PC-3 (cell line): Measurements from ENCODE around the gene TNRC6C. TPM values are rescaled to one million over a fixed set of nuclear protein-coding genes. Genes with fewer than 3 reads are reported as not detected.

Experiments
- ATAC-seq: fragments of 200-7000 bp; cut with Tn5 transposase; 2 replicates; pipeline ENCODE4 v1.9.1; 2020; ENCODE audit warnings: mild to moderate bottlenecking, moderate library complexity
- BruUV-seq: library from RNA; stranded (reverse); fragments of 400-500 nt; replicated peaks from 2 replicates; lab custom pipeline; 2021; lab: Mats Ljungman, UMichigan
- CTCF ChIA-PET: fragments of 300-600 bp; sonication (Branson Sonifier 250); formaldehyde crosslinking; loops from one replicate; lab custom pipeline; 2022; ENCODE audit warnings: antibody characterized with exemption; lab: Charles Lee
- POLR2A ChIA-PET: fragments of 300-600 bp; sonication (Branson Sonifier 250); formaldehyde crosslinking; loops from one replicate; lab custom pipeline; 2022; ENCODE audit warnings: antibody characterized with exemption; ENCODE audit not compliant: unreplicated experiment; lab: Charles Lee
- DNase-seq: peaks from one replicate; pipeline ENCODE4 v3.0.0-alpha.2; 2015
- H2AFZ ChIP-seq: fragments of 300-600 bp; sonication (generic); 2 replicates; pipeline ENCODE4 v1.6.0; 2016; ENCODE audit warnings: antibody characterized with exemption, low read length
- H3F3A ChIP-seq: fragments of 300-600 bp; sonication (generic); one replicate; pipeline ENCODE4 v1.6.0; 2017; ENCODE audit warnings: antibody characterized with exemption, low read length, control low read depth, mild to moderate bottlenecking; ENCODE audit not compliant: unreplicated experiment
- H3K27ac ChIP-seq: fragments of 300-600 bp; sonication (generic); 2 replicates; pipeline ENCODE4 v1.5.1; 2016; ENCODE audit warnings: mild to moderate bottlenecking, low read length
- H3K27me3 ChIP-seq: fragments of 300-600 bp; sonication (generic); 2 replicates; pipeline ENCODE4 v1.6.1; 2016; ENCODE audit warnings: low read length, mixed read lengths
- H3K36me3 ChIP-seq: fragments of 300-600 bp; sonication (generic); 2 replicates; pipeline ENCODE4 v1.6.1; 2016; ENCODE audit warnings: low read depth, mixed run types, low read length, mixed read lengths
- H3K4me1 ChIP-seq: fragments of 300-600 bp; sonication (generic); 2 replicates; pipeline ENCODE4 v1.5.1; 2016; ENCODE audit warnings: low read length; ENCODE audit not compliant: insufficient read depth
- H3K4me2 ChIP-seq: fragments of 300-600 bp; sonication (generic); 2 replicates; pipeline ENCODE4 v1.6.0; 2016; ENCODE audit warnings: low read length
- H3K4me3 ChIP-seq: fragments of 300-600 bp; sonication (generic); 2 replicates; pipeline ENCODE4 v1.5.1; 2016; ENCODE audit warnings: mild to moderate bottlenecking, low read length, mixed read lengths
- H3K79me2 ChIP-seq: fragments of 300-600 bp; sonication (generic); 2 replicates; pipeline ENCODE4 v1.6.1; 2017; ENCODE audit warnings: low read length, mixed read lengths
- H3K9ac ChIP-seq: fragments of 300-600 bp; sonication (generic); 2 replicates; pipeline ENCODE4 v1.6.0; 2016; ENCODE audit warnings: mild to moderate bottlenecking, low read length
- H3K9me2 ChIP-seq: fragments of 300-600 bp; sonication (generic); replicated peaks from 2 replicates; pipeline ENCODE4 v1.6.1; 2016; ENCODE audit warnings: mixed run types, low read length, mixed read lengths
- H3K9me3 ChIP-seq: fragments of 300-600 bp; sonication (generic); 2 replicates; pipeline ENCODE4 v1.6.1; 2016; ENCODE audit warnings: low read length, mixed read lengths
- H4K20me1 ChIP-seq: fragments of 300-600 bp; sonication (generic); 2 replicates; pipeline ENCODE4 v1.6.1; 2016; ENCODE audit warnings: low read length, mixed read lengths
- EZH2 ChIP-seq: fragments of 300-600 bp; sonication (generic); IDR thresholded peaks from one replicate; pipeline ENCODE4 v1.6.1; 2017; ENCODE audit warnings: antibody characterized with exemption, mild to moderate bottlenecking, low read length; ENCODE audit not compliant: unreplicated experiment
- EZH2phosphoT487 ChIP-seq: fragments of 300-600 bp; sonication (generic); IDR thresholded peaks from 2 replicates; pipeline ENCODE4 v1.6.1; 2018; ENCODE audit warnings: mild to moderate bottlenecking, antibody characterized with exemption, low read length, borderline replicate concordance
- intact Hi-C: fragments of 100-400 bp; cut with micrococcal nuclease; formaldehyde crosslinking; loops from 2 replicates; pipeline ENCODE4 v1.9.0; 2023
- total RNA-seq: library from RNA; depleted of rRNA; stranded (reverse); fragments of >200 nt; gene quantifications from 2 replicates; pipeline ENCODE4 v1.2.3, GENCODE V29; 2014
- TF ChIP-seq, protein P1 (sequence below): fragments of 300-600 bp; sonication (generic); conservative IDR thresholded peaks from 2 replicates; pipeline ENCODE4 v1.5.1; 2017; ENCODE audit warnings: antibody characterized with exemption, low read depth, mild to moderate bottlenecking, low read length

TNRC6C gene
- total RNA-seq, 1 experiment from 2014 or later, result 5.3 TPM

DNA sequence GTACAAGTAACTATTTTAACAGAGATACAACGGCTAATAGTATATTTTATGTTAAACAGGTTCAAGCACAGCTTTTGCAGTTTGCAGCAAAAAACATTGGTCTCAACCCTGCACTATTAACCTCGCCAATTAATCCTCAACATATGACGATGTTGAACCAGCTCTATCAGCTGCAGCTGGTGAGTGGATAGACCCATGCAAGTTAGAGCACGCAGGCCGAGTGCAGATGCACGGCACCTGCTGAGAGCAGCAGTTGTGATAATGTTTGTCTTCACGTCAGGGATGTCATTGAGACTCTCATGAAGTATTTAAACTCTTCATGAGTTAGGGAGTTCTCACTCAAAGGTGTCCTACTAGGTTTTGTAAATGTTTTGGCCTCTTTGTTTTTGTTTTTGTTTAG lies 124.5 kb downstream of the TNRC6C start:
- Histone ChIP-seq H3K36me3 (no peaks in the 10 kb centered on the region), H3F3A (no peaks in the 10 kb centered on the region), H3K27me3 (no peaks in the 10 kb centered on the region), H4K20me1 (no peaks in the 10 kb centered on the region), H3K4me1 (no peaks in the 10 kb centered on the region), H3K9me3 (no peaks in the 10 kb centered on the region), H3K4me3 (no peak overlapping the region), H3K4me2 (no peak overlapping the region), H2AFZ (no peak overlapping the region), H3K9ac (no peak overlapping the region), H3K9me2 (no peaks in the 10 kb centered on the region), H3K79me2 (no peaks in the 10 kb centered on the region), H3K27ac (no peak overlapping the region)
- ATAC-seq (no peak), DNase-seq (no peak)
- POLR2A ChIA-PET, result no interaction called here
- CTCF ChIA-PET, result interaction anchor here (0.7 kb wide), 1 partner anchor 62 kb away, joined by 5 read pairs; no protein-coding TSS in a partner anchor
- TF ChIP-seq, protein P1, sequence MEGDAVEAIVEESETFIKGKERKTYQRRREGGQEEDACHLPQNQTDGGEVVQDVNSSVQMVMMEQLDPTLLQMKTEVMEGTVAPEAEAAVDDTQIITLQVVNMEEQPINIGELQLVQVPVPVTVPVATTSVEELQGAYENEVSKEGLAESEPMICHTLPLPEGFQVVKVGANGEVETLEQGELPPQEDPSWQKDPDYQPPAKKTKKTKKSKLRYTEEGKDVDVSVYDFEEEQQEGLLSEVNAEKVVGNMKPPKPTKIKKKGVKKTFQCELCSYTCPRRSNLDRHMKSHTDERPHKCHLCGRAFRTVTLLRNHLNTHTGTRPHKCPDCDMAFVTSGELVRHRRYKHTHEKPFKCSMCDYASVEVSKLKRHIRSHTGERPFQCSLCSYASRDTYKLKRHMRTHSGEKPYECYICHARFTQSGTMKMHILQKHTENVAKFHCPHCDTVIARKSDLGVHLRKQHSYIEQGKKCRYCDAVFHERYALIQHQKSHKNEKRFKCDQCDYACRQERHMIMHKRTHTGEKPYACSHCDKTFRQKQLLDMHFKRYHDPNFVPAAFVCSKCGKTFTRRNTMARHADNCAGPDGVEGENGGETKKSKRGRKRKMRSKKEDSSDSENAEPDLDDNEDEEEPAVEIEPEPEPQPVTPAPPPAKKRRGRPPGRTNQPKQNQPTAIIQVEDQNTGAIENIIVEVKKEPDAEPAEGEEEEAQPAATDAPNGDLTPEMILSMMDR, result no peak
- TF ChIP-seq EZH2phosphoT487 (no peak), EZH2 (no peak)
- BruUV-seq, result no TSS peak
- intact Hi-C loops, result no loop called here

DNA sequence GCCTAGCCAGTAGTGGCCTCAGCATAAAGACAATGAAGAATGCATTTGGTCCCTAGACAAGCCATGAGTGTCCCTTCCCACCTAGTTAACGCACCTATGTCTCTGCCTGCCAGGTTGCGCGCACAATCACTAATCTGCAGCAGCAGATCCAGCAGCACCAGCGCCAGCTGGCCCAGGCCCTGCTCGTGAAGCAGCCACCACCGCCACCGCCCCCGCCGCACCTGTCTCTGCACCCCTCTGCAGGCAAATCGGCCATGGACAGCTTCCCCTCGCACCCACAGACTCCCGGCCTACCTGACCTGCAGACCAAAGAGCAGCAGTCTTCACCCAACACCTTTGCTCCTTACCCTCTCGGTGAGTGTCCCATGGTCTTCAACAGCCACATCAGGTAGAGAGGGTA lies 128.2 kb downstream of the TNRC6C start:
- Histone ChIP-seq H3K27ac (no peak overlapping the region), H3K4me2 (no peak overlapping the region), H3F3A (no peaks in the 10 kb centered on the region), H3K36me3 (no peaks in the 10 kb centered on the region), H3K27me3 (no peaks in the 10 kb centered on the region), H2AFZ (no peak overlapping the region), H4K20me1 (no peaks in the 10 kb centered on the region), H3K4me1 (no peaks in the 10 kb centered on the region), H3K9ac (no peak overlapping the region), H3K4me3 (no peak overlapping the region), H3K9me3 (no peaks in the 10 kb centered on the region), H3K9me2 (no peaks in the 10 kb centered on the region), H3K79me2 (no peaks in the 10 kb centered on the region)
- ChIA-PET POLR2A (no interaction called here), CTCF (no interaction called here)
- intact Hi-C loops, result no loop called here
- ATAC-seq (no peak), DNase-seq (no peak)
- no TSS peak for BruUV-seq
- TF ChIP-seq EZH2phosphoT487, result no peak

GRCh38 chr17:78088529-78088928 lies 130.0 kb downstream of the TNRC6C start:
- H3K4me3 ChIP-seq, result no peak overlapping the region
- POLR2A ChIA-PET, result no interaction called here

More at GRCh38 chr17:78088529-78088928, 130.0 kb downstream of the TNRC6C start:
- no peaks in the 10 kb centered on the region for H3K27me3 ChIP-seq
- intact Hi-C loops, result no loop called here
- BruUV-seq, result no TSS peak
- no peaks in the 10 kb centered on the region for H4K20me1 ChIP-seq
- H3K9ac ChIP-seq, result no peak overlapping the region
- ATAC-seq (no peak), DNase-seq (no peak)
- TF ChIP-seq EZH2 (no peak), EZH2phosphoT487 (no peak)
- TF ChIP-seq, protein P1, result no peak
- H3F3A ChIP-seq, result no peaks in the 10 kb centered on the region
- CTCF ChIA-PET, result interaction anchor here (0.6 kb wide), 3 partner anchors 99 to 1459 kb away, joined by 3 to 5 read pairs (median 4); no protein-coding TSS in a partner anchor
- no peak overlapping the region for H2AFZ ChIP-seq
- no peaks in the 10 kb centered on the region for H3K79me2 ChIP-seq
- H3K9me3 ChIP-seq, result no peaks in the 10 kb centered on the region
- no peaks in the 10 kb centered on the region for H3K9me2 ChIP-seq
- H3K4me1 ChIP-seq, result no peaks in the 10 kb centered on the region
- H3K36me3 ChIP-seq, result no peaks in the 10 kb centered on the region
- no peak overlapping the region for H3K27ac ChIP-seq
- no peak overlapping the region for H3K4me2 ChIP-seq
